Activated B cell treated with CpG ODN at 0.5 μM for 24 hours (primary cell): ENCODE measurements around the gene ARPP19. TPM values are rescaled to one million over a fixed set of nuclear protein-coding genes. Genes with fewer than 3 reads are reported as not detected.

Experiments used
- ATAC-seq: fragments of 200-7000 bp; cut with Tn5 transposase; one replicate; pipeline ENCODE4 v1.10.0; 2021; ENCODE audit warnings: low read depth, mild to moderate bottlenecking, moderate library complexity
- CTCF ChIA-PET: fragments of 350-600 bp; sonication (Branson Sonifier 250); formaldehyde crosslinking; loops from one replicate; lab custom pipeline; 2021; ENCODE audit warnings: antibody characterized with exemption; lab: Charles Lee
- POLR2A ChIA-PET: fragments of 350-600 bp; sonication (Branson Sonifier 250); formaldehyde crosslinking; loops from one replicate; lab custom pipeline; 2021; ENCODE audit warnings: antibody characterized with exemption; lab: Charles Lee
- DNase-seq: peaks from one replicate; pipeline ENCODE4 v3.0.0; 2022
- H3K27ac Mint-ChIP-seq: one replicate; pipeline ENCODE4 v1.8.0; 2020; ENCODE audit warnings: mixed read lengths
- H3K27me3 Mint-ChIP-seq: one replicate; pipeline ENCODE4 v1.8.0; 2021; ENCODE audit warnings: mixed read lengths
- H3K36me3 Mint-ChIP-seq: one replicate; pipeline ENCODE4 v1.8.0; 2021; ENCODE audit warnings: low read depth, mixed read lengths
- H3K4me1 Mint-ChIP-seq: one replicate; pipeline ENCODE4 v1.8.0; 2021; ENCODE audit warnings: mixed read lengths
- H3K4me3 Mint-ChIP-seq: one replicate; pipeline ENCODE4 v1.8.0; 2020; ENCODE audit warnings: mild to moderate bottlenecking, mixed read lengths
- H3K9me3 Mint-ChIP-seq: one replicate; pipeline ENCODE4 v1.8.0; 2020; ENCODE audit warnings: mixed read lengths
- intact Hi-C: fragments of 100-400 bp; cut with micrococcal nuclease; formaldehyde crosslinking; loops from one replicate; pipeline ENCODE4 v1.15.1; 2024
- total RNA-seq: library from RNA; stranded (reverse); gene quantifications from 2 replicates; pipeline ENCODE4 v1.2.3, GENCODE V29; 2022
- TF ChIP-seq, protein P1 (sequence below): fragments of 200-600 bp; IDR thresholded peaks from one replicate; pipeline ENCODE4 v1.8.0; 2022; ENCODE audit warnings: antibody characterized with exemption, mild to moderate bottlenecking

The ARPP19 gene
- total RNA-seq, 1 donor from 2014 or later, result 153 TPM

GRCh38 chr15:52546031-52546751 is 22.6 kb downstream of the ARPP19 start:
- intact Hi-C loops, result no loop called here
- ATAC-seq (no peak), DNase-seq (no peak)
- no peaks in the 10 kb centered on the region for H3K27me3 Mint-ChIP-seq
- H3K9me3 Mint-ChIP-seq, result peaks cover 11% of the 10 kb centered on the region
- CTCF ChIA-PET, result interaction anchor here (1.6 kb wide), 1 partner anchor 10 kb away, joined by 3 read pairs; no protein-coding TSS in a partner anchor
- no peaks in the 10 kb centered on the region for H3K4me1 Mint-ChIP-seq
- POLR2A ChIA-PET, result no interaction called here
- TF ChIP-seq, protein P1, sequence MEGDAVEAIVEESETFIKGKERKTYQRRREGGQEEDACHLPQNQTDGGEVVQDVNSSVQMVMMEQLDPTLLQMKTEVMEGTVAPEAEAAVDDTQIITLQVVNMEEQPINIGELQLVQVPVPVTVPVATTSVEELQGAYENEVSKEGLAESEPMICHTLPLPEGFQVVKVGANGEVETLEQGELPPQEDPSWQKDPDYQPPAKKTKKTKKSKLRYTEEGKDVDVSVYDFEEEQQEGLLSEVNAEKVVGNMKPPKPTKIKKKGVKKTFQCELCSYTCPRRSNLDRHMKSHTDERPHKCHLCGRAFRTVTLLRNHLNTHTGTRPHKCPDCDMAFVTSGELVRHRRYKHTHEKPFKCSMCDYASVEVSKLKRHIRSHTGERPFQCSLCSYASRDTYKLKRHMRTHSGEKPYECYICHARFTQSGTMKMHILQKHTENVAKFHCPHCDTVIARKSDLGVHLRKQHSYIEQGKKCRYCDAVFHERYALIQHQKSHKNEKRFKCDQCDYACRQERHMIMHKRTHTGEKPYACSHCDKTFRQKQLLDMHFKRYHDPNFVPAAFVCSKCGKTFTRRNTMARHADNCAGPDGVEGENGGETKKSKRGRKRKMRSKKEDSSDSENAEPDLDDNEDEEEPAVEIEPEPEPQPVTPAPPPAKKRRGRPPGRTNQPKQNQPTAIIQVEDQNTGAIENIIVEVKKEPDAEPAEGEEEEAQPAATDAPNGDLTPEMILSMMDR, result no peak
- H3K4me3 Mint-ChIP-seq, result no peak overlapping the region
- no peak overlapping the region for H3K27ac Mint-ChIP-seq
- H3K36me3 Mint-ChIP-seq, result peaks cover 51% of the 10 kb centered on the region

DNA sequence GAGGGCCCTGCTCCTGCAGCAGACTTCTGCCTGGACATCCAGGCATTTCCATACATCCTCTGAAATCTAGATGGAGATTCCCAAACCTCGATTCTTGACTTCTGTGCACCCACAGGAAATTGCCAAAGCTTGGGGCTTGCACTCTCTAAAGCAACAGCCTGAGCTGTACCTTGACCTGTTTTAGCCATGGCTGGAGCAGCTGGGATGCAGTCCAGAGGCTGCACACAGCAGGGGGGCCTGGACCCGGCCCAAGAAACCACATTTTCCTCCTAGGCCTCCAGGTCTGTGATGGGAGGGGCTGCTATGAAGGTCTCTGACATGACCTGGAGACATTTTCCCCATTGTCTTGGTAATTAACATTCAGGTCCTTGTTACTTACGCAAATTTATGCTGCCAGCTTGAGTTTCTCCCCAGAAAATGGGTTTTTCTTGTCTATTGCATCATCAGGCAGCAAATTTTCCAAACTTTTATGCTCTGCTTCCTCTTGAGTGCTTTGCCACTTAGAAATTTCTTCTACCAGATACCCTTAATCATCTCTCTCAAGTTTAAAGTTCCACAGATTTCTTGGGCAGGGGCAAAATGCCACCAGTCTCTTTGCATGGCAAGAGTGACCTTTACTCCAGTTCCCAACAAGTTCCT is 28.3 kb downstream of the ARPP19 start:
- Mint-ChIP-seq H3K4me1 (no peaks in the 10 kb centered on the region), H3K9me3 (peaks cover 8% of the 10 kb centered on the region), H3K36me3 (peaks cover 3% of the 10 kb centered on the region), H3K4me3 (no peak overlapping the region), H3K27ac (no peak overlapping the region), H3K27me3 (peaks cover 3% of the 10 kb centered on the region)
- DNase-seq (no peak), ATAC-seq (no peak)
- ChIA-PET POLR2A (no interaction called here), CTCF (no interaction called here)
- TF ChIP-seq, protein P1, result no peak
- intact Hi-C loops, result no loop called here

DNA sequence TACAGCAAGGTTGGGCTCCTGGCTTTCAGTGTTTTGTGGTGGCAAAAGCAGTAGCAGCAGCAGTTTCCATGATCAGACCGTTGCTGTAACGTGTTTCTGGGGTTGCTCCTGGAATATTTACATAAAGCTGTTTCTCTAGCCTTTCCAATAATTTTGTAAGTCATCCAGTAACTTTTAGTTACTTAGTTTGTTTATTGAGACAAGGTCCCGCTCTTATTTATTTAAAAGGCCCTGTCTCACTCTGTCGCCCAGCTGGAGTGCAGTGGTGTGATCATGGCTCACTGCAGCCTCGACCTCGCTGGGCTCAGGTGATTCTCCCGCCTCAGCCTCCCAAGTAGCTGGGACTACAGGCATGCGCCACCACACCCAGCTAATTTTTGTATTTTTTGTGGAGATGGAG is 31.4 kb downstream of the ARPP19 start:
- TF ChIP-seq, protein P1, result no peak
- POLR2A ChIA-PET, result no interaction called here
- CTCF ChIA-PET, result no interaction called here
- intact Hi-C loops, result no loop called here
- Mint-ChIP-seq H3K9me3 (no peaks in the 10 kb centered on the region), H3K36me3 (no peaks in the 10 kb centered on the region), H3K4me3 (no peak overlapping the region), H3K4me1 (no peaks in the 10 kb centered on the region), H3K27me3 (peaks cover 3% of the 10 kb centered on the region), H3K27ac (no peak overlapping the region)
- DNase-seq (no peak), ATAC-seq (no peak)

- no peaks in the 10 kb centered on the region for H3K9me3 Mint-ChIP-seq
- TF ChIP-seq, protein P1, result no peak
- CTCF ChIA-PET, result no interaction called here
- H3K36me3 Mint-ChIP-seq, result peaks cover 2% of the 10 kb centered on the region
- H3K4me3 Mint-ChIP-seq, result no peak overlapping the region
- DNase-seq, result no peak
- ATAC-seq, result no peak
- H3K27ac Mint-ChIP-seq, result no peak overlapping the region
- POLR2A ChIA-PET, result no interaction called here
- H3K4me1 Mint-ChIP-seq, result peaks cover 15% of the 10 kb centered on the region
- H3K27me3 Mint-ChIP-seq, result peaks cover 3% of the 10 kb centered on the region
- intact Hi-C loops, result no loop called here
Observed at GRCh38 chr15:52532427-52532826, 36.4 kb downstream of the ARPP19 start.

DNA sequence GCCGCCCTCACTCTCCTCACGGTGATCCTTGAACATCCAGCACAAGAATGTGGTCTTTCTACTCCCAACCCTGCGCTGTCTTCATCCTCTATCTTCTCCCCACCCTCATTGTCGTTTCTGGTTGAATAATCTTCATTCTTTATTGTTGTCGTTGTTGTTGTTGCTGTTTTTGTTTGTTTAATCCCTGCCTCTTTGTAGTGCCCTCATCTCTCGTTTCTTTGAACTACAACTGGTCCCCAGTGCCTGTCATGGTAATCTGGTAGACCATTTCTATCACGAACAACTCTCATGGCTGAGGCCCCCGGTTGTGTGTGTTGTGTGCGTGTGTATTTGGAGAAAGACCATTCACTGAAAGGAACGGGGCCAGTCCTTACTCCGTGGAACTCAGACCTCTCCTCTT is 38.9 kb downstream of the ARPP19 start:
- H3K4me3 Mint-ChIP-seq, result peak overlapping the region; percentile 73
- POLR2A ChIA-PET, result interaction anchor here (0.7 to 2.4 kb wide), 3 partner anchors 29 to 151 kb away, joined by 3 to 8 read pairs (median 6); no protein-coding TSS in a partner anchor
- TF ChIP-seq, protein P1, result no peak
- CTCF ChIA-PET, result interaction anchor here (2.4 kb wide), 1 partner anchor 205 kb away, joined by 12 read pairs; no protein-coding TSS in a partner anchor
- no peaks in the 10 kb centered on the region for H3K27me3 Mint-ChIP-seq
- DNase-seq (no peak), ATAC-seq (no peak)
- H3K9me3 Mint-ChIP-seq, result no peaks in the 10 kb centered on the region
- peak overlapping the region; percentile 79 for H3K27ac Mint-ChIP-seq
- H3K4me1 Mint-ChIP-seq, result peaks cover 23% of the 10 kb centered on the region
- intact Hi-C loops, result loop anchor here (1.0 to 2.0 kb wide), 8 partner anchors 26 to 205 kb away; partner anchors contain the start of genes ARPP19 and ATOSA
- peaks cover 2% of the 10 kb centered on the region for H3K36me3 Mint-ChIP-seq
